H1 (cell line): ENCODE results near the gene BIRC2. TPM values are rescaled to one million over a fixed set of nuclear protein-coding genes. Genes with fewer than 3 reads are reported as not detected.
A peak's percentile ranks its signal among the peaks of the same experiment; 100 is the strongest.

Experiments
- CTCF ChIA-PET: fragments of 300-600 bp; sonication (Branson Sonifier 250); formaldehyde crosslinking; loops from one replicate; lab custom pipeline; 2021; ENCODE audit not compliant: partially characterized antibody; lab: Charles Lee
- POLR2A ChIA-PET: fragments of 300-600 bp; sonication (Branson Sonifier 250); formaldehyde crosslinking; loops from one replicate; lab custom pipeline; 2021; ENCODE audit warnings: inconsistent platforms; ENCODE audit not compliant: partially characterized antibody; lab: Charles Lee
- DNase-seq, 2 experiments: peaks; one replicate each; pipeline versions ENCODE4 v3.0.0 to v3.0.0-alpha.2; 2010 to 2022; ENCODE audit warnings: low spot score in 2 of 2, low read depth in 1 of 2, mixed read lengths in 1 of 2
- FAIRE-seq: peaks from 2 replicates; lab custom pipeline; 2011; peaks lifted over from hg19 to GRCh38; lab: Jason Lieb, UNC
- H2AFZ ChIP-seq: 2 replicates; pipeline ENCODE4 v1.8.1; 2012; ENCODE audit warnings: low read length, inconsistent platforms
- H2AK5ac ChIP-seq: 2 replicates; pipeline ENCODE4 v1.6.1; 2013; ENCODE audit warnings: low read depth, low read length
- H2BK120ac ChIP-seq: replicated peaks from 2 replicates; pipeline ENCODE3; 2013; ENCODE audit warnings: low read depth, low read length, inconsistent platforms
- H2BK12ac ChIP-seq: 2 replicates; pipeline ENCODE4 v1.6.1; 2013; ENCODE audit warnings: low read depth, low read length
- H2BK15ac ChIP-seq: 2 replicates; pipeline ENCODE4 v1.6.1; 2013; ENCODE audit warnings: low read length
- H2BK20ac ChIP-seq: 2 replicates; pipeline ENCODE4 v1.6.1; 2013; ENCODE audit warnings: low read length
- H2BK5ac ChIP-seq: 2 replicates; pipeline ENCODE4 v1.6.1; 2013; ENCODE audit warnings: low read depth, low read length
- H3K14ac ChIP-seq: 2 replicates; pipeline ENCODE4 v1.6.1; 2013; ENCODE audit warnings: inconsistent platforms; ENCODE audit not compliant: insufficient read length
- H3K18ac ChIP-seq: 2 replicates; pipeline ENCODE4 v1.6.1; 2013; ENCODE audit warnings: low read length; ENCODE audit errors: extremely low read depth
- H3K23ac ChIP-seq: 2 replicates; pipeline ENCODE4 v1.6.1; 2013; ENCODE audit warnings: inconsistent platforms; ENCODE audit not compliant: insufficient read length
- H3K23me2 ChIP-seq: 2 replicates; pipeline ENCODE4 v1.6.1; 2013; ENCODE audit warnings: low read depth, low read length
- H3K27ac ChIP-seq: 2 replicates; pipeline ENCODE4 v1.6.1; 2011; ENCODE audit warnings: low read depth, low read length, inconsistent platforms
- H3K27me3 ChIP-seq, 4 experiments: replicated peaks in 1 of 4; 1 replicate in 1 of 4; 2 replicates in 3 of 4; pipeline versions ENCODE4 v1.6.1 to v1.8.1; 2011 to 2013; ENCODE audit warnings: low read length in 3 of 4, mild to moderate bottlenecking in 3 of 4, inconsistent platforms in 2 of 4, mixed read lengths in 2 of 4, moderate library complexity in 1 of 4; ENCODE audit not compliant: control insufficient read depth in 3 of 4, insufficient read depth in 3 of 4; ENCODE audit errors: extremely low read depth in 1 of 4
- H3K36me3 ChIP-seq, 4 experiments: 2 replicates each; pipeline versions ENCODE4 v1.6.1 to v1.8.1; 2011 to 2013; ENCODE audit warnings: mild to moderate bottlenecking in 4 of 4, low read length in 3 of 4, moderate library complexity in 2 of 4, control low read depth in 1 of 4, inconsistent platforms in 1 of 4; ENCODE audit not compliant: insufficient read depth in 4 of 4, control insufficient read depth in 2 of 4
- H3K4ac ChIP-seq: replicated peaks from 2 replicates; pipeline ENCODE3; 2013; ENCODE audit warnings: low read length, low read depth, mixed read lengths, inconsistent platforms; ENCODE audit not compliant: insufficient read length
- H3K4me1 ChIP-seq, 4 experiments: replicated peaks in 1 of 4; 1 replicate in 1 of 4; 2 replicates in 3 of 4; pipeline versions ENCODE4 v1.6.1 to v1.8.1; 2011 to 2013; ENCODE audit warnings: low read length in 3 of 4, inconsistent platforms in 2 of 4, mixed read lengths in 1 of 4; ENCODE audit not compliant: insufficient read depth in 4 of 4, control insufficient read depth in 3 of 4
- H3K4me2 ChIP-seq, 2 experiments: 2 replicates each; pipeline versions ENCODE4 v1.6.1 to v1.8.1; 2011 to 2013; ENCODE audit warnings: low read depth in 2 of 2, low read length in 2 of 2, control low read depth in 1 of 2, inconsistent platforms in 1 of 2, mild to moderate bottlenecking in 1 of 2; ENCODE audit not compliant: insufficient read depth in 1 of 2
- H3K4me3 ChIP-seq, 4 experiments: fragments of 200-600, 300-600 bp in 1 of 4; sonication (generic), shearing (Covaris generic), sonication (Bioruptor Twin) in 1 of 4; 2 replicates each; pipeline versions ENCODE4 v1.5.1 to v1.8.1; 2011 to 2016; ENCODE audit warnings: low read length in 4 of 4, low read depth in 3 of 4, control low read depth in 2 of 4, inconsistent platforms in 2 of 4, mild to moderate bottlenecking in 2 of 4, mixed read lengths in 1 of 4, moderate library complexity in 1 of 4; ENCODE audit not compliant: insufficient read depth in 2 of 4; ENCODE audit errors: extremely low read depth in 1 of 4
- H3K56ac ChIP-seq: replicated peaks from 2 replicates; pipeline ENCODE3; 2013; ENCODE audit warnings: low read depth, mild to moderate bottlenecking, mixed read lengths, low read length, inconsistent platforms; ENCODE audit not compliant: insufficient read length
- H3K79me1 ChIP-seq: 2 replicates; pipeline ENCODE4 v1.6.1; 2013; ENCODE audit warnings: low read depth, low read length, control low read depth
- H3K79me2 ChIP-seq, 2 experiments: 2 replicates each; pipeline versions ENCODE4 v1.6.1 to v1.8.1; 2012 to 2013; ENCODE audit warnings: low read length in 2 of 2, mild to moderate bottlenecking in 2 of 2, inconsistent platforms in 1 of 2; ENCODE audit not compliant: insufficient read depth in 2 of 2, control insufficient read depth in 1 of 2
- H3K9ac ChIP-seq, 4 experiments: replicated peaks in 1 of 4; 1 replicate in 1 of 4; 2 replicates in 3 of 4; pipeline versions ENCODE4 v1.6.1 to v1.8.1; 2011 to 2013; ENCODE audit warnings: low read depth in 3 of 4, low read length in 3 of 4, control low read depth in 2 of 4, mild to moderate bottlenecking in 2 of 4, moderate library complexity in 2 of 4, inconsistent platforms in 1 of 4; ENCODE audit errors: extremely low read depth in 1 of 4
- H3K9me3 ChIP-seq, 2 experiments: 2 replicates each; pipeline versions ENCODE4 v1.6.1 to v1.8.1; 2012 to 2013; ENCODE audit warnings: mild to moderate bottlenecking in 2 of 2, moderate library complexity in 2 of 2, control low read depth in 1 of 2, inconsistent platforms in 1 of 2, low read depth in 1 of 2, low read length in 1 of 2, mixed read lengths in 1 of 2; ENCODE audit not compliant: insufficient read depth in 2 of 2
- H4K20me1 ChIP-seq, 2 experiments: replicated peaks in 1 of 2; 2 replicates each; pipeline versions ENCODE3 to v1.8.1; 2011 to 2013; ENCODE audit warnings: inconsistent platforms in 2 of 2, low read length in 2 of 2, mild to moderate bottlenecking in 1 of 2; ENCODE audit not compliant: insufficient read depth in 2 of 2, control insufficient read depth in 1 of 2
- H4K5ac ChIP-seq: 2 replicates; pipeline ENCODE4 v1.6.1; 2013; ENCODE audit warnings: low read length, low read depth, mixed read lengths, inconsistent platforms; ENCODE audit not compliant: insufficient read length
- H4K8ac ChIP-seq: 2 replicates; pipeline ENCODE4 v1.8.0; 2013; ENCODE audit warnings: mild to moderate bottlenecking, moderate library complexity, low read length, inconsistent platforms; ENCODE audit not compliant: insufficient read depth; ENCODE audit errors: extremely low read depth
- H4K91ac ChIP-seq: replicated peaks from 2 replicates; pipeline ENCODE3; 2013; ENCODE audit warnings: low read length, mixed read lengths, inconsistent platforms; ENCODE audit not compliant: insufficient read length
- CBX5 ChIP-seq: fragments of 300-800, 300-1000 bp; sonication (generic); IDR thresholded peaks from 2 replicates; pipeline ENCODE4 v1.7.1; 2016; ENCODE audit warnings: antibody characterized with exemption, low read length, low read depth
- CBX8 ChIP-seq: fragments of 300-800, 300-1000 bp; sonication (generic); IDR thresholded peaks from 2 replicates; pipeline ENCODE4 v1.7.1; 2016; ENCODE audit warnings: low read depth, low read length, borderline replicate concordance
- EP300 ChIP-seq, 2 experiments: IDR thresholded peaks; 1 replicate in 1 of 2; 2 replicates in 1 of 2; pipeline ENCODE4 v1.6.1; 2011 to 2012; ENCODE audit warnings: low read depth in 2 of 2, low read length in 2 of 2, mild to moderate bottlenecking in 2 of 2, borderline replicate concordance in 1 of 2, inconsistent platforms in 1 of 2, moderate library complexity in 1 of 2
- NANOG ChIP-seq: IDR thresholded peaks from 2 replicates; pipeline ENCODE4 v1.6.1; 2011; ENCODE audit warnings: low read length, low read depth, mild to moderate bottlenecking, inconsistent platforms; ENCODE audit not compliant: insufficient read depth, poor library complexity, severe bottlenecking
- RAD21 ChIP-seq, 2 experiments: IDR thresholded peaks in 1 of 2; conservative IDR thresholded peaks in 1 of 2; 2 replicates each; pipeline ENCODE4 v1.6.1; 2011; ENCODE audit warnings: low read depth in 2 of 2, low read length in 2 of 2, improper control_type of control experiment in 1 of 2, inconsistent platforms in 1 of 2, mild to moderate bottlenecking in 1 of 2, moderate library complexity in 1 of 2
- RBBP5 ChIP-seq: IDR thresholded peaks from 2 replicates; pipeline ENCODE4 v1.7.1; 2012; ENCODE audit warnings: low read depth, mild to moderate bottlenecking, inconsistent platforms, low read length, moderate library complexity, borderline replicate concordance
- RFX5 ChIP-seq: IDR thresholded peaks from 2 replicates; pipeline ENCODE4 v1.6.1; 2011; ENCODE audit warnings: low read depth, low read length, improper control_type of control experiment, borderline replicate concordance
- RXRA ChIP-seq: IDR thresholded peaks from 2 replicates; pipeline ENCODE4 v1.6.1; 2011; ENCODE audit warnings: low read depth, mild to moderate bottlenecking, low read length, moderate library complexity; ENCODE audit not compliant: insufficient read depth
- SAP30 ChIP-seq: fragments of 300-600 bp; sonication (generic); IDR thresholded peaks from 2 replicates; pipeline ENCODE4 v1.7.1; 2012; ENCODE audit warnings: low read length, moderate library complexity, mild to moderate bottlenecking, inconsistent platforms; ENCODE audit not compliant: insufficient read depth, insufficient replicate concordance
- YY1 ChIP-seq: IDR thresholded peaks from 2 replicates; pipeline ENCODE4 v1.6.1; 2011; ENCODE audit warnings: low read depth, mild to moderate bottlenecking, low read length
- WGBS, 2 experiments: shearing (Covaris generic) in 1 of 2; methylation state at CpG; one replicate each; pipeline versions ENCODE4 v1.1.6 to v1.1.7; 2013 to 2015; ENCODE audit warnings: low lambda C conversion rate in 2 of 2, mixed read lengths in 2 of 2, inconsistent platforms in 1 of 2, low coverage in 1 of 2, missing lambda C conversion rate in 1 of 2; ENCODE audit not compliant: insufficient replicate concordance in 2 of 2, insufficient coverage in 1 of 2, insufficient read length in 1 of 2; ENCODE audit errors: extremely low coverage in 1 of 2, missing lambda C conversion rate in 1 of 2; 5-methylcytosine and 5-hydroxymethylcytosine counted together
- polyA plus RNA-seq, 7 experiments: library from polyadenylated mRNA; depleted of rRNA in 3 of 7; stranded (reverse) in 5 of 7; unstranded in 2 of 7; fragments of >200 nt in 5 of 7; fragments of 200-250 nt in 2 of 7; gene quantifications; 1 replicate in 5 of 7; 2 replicates in 1 of 7; 4 replicates in 1 of 7; pipeline versions ENCODE4 v1.2.1 to v1.2.3, GENCODE V29; 2011 to 2013; ENCODE audit warnings: missing spikeins in 2 of 7, mixed read lengths in 2 of 7
- total RNA-seq: library from RNA; stranded (reverse); fragmentation: NEBNext Ultra II Directional; extraction: Animal tissue kit (Norgen Biotek cat#: 25700); gene quantifications from 2 replicates; pipeline ENCODE4 v1.2.1, GENCODE V29; 2021

Gene BIRC2
- total and polyA plus RNA-seq, 2 of the 8 experiments (the other 6 are each of a cell fraction or from before 2014, with no cell fraction given), result 18.4 to 24.7 TPM

GRCh38 chr11:102309621-102310541 is 37.1 kb upstream of the BIRC2 start:
- Histone ChIP-seq H3K14ac (no peak overlapping the region), H3K4me2 (no peak overlapping the region), H3K27ac (no peak overlapping the region), H4K8ac (no peak overlapping the region), H3K79me2 (no peaks in the 10 kb centered on the region), H3K56ac (no peak overlapping the region), H2BK120ac (no peak overlapping the region), H4K5ac (no peak overlapping the region), H2AFZ (peak overlapping the region; percentile 19; the same call in 1 of the 2 replicates), H3K4me3 (no peak overlapping the region), H3K9me3 (no peaks in the 10 kb centered on the region), H3K23me2 (no peaks in the 10 kb centered on the region; the same call in 1 of the 2 replicates), H2BK12ac (no peak overlapping the region), H3K18ac (no peak overlapping the region), H4K91ac (no peak overlapping the region), H2BK5ac (no peak overlapping the region), H2BK15ac (no peak overlapping the region), H3K27me3 (no peaks in the 10 kb centered on the region), H2BK20ac (no peak overlapping the region), H3K23ac (no peak overlapping the region), H3K9ac (no peak overlapping the region), H3K4me1 (no peaks in the 10 kb centered on the region; a peak in 1 of 7 replicates), H3K36me3 (no peaks in the 10 kb centered on the region), H4K20me1 (no peaks in the 10 kb centered on the region), H3K4ac (no peak overlapping the region), H3K79me1 (no peaks in the 10 kb centered on the region), H2AK5ac (peak overlapping the region; percentile 6; the same call in 1 of the 2 replicates)
- FAIRE-seq, result no peak
- 85% methylated on average over 25 of the region's 25 CpGs; no CpG with 5 or more reads in 1 of the 2 experiments for WGBS, 2 experiments
- POLR2A ChIA-PET, result no interaction called here
- CTCF ChIA-PET, result interaction anchor here (0.7 to 12.2 kb wide), 40 partner anchors 10 to 642 kb away, joined by 3 to 214 read pairs (median 4); no protein-coding TSS in a partner anchor
- DNase-seq, result peak; percentile 17 to 79
- TF ChIP-seq RBBP5 (no peak), NANOG (no peak), YY1 (no peak), EP300 (IDR thresholded peaks at IDR 0.05; ENCODE audit: borderline replicate concordance in 1 of 2, low read depth in 2 of 2, low read length in 2 of 2) (no peak), CBX8 (no peak), RFX5 (no peak), RAD21 (IDR thresholded peaks at IDR 0.05 in 1 of 2, conservative IDR thresholded peaks at IDR 0.05 in 1 of 2; ENCODE audit: low read depth in 2 of 2, low read length in 2 of 2) (peak; percentile 54 to 63), SAP30 (no peak), RXRA (no peak), CBX5 (no peak)
